ENCODE data around the gene ECHS1.
"Not testable (repeated sequence)": the region's sequence is repeated elsewhere in the genome, so short reads cannot be mapped to it uniquely, and the experiment has no call there.

The ECHS1 gene

DNA sequence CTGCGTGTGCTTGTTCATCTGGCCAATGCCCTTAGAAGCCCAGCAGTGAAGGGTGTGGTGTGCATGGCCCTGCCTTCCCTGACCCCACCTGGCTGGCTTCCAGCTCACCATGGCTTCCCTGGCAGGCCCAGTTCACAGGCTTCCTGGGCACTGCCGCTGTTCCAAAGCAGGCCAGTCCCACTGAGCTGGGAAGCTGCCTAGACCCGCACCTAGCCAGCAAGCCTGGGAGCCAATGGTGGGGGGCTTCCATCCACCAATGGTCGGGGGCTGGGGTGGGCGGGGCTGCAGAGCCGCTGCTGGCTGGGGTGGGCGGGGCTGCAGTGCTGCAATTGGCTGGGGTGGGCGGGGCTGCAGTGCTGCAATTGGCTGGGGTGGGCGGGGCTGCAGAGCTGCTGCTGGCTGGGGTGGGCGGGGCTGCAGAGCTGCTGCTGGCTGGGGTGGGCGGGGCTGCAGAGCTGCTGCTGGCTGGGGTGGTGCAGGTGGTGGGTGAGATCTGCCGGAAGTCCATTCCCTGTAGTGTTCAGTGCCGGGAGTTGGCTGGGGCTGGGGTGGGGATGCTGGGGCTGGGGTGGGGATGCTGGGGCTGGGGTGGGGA, 48.9 kb downstream of the ECHS1 start:
- no peak for DNase-seq (ENCODE audit: low spot score)

DNA sequence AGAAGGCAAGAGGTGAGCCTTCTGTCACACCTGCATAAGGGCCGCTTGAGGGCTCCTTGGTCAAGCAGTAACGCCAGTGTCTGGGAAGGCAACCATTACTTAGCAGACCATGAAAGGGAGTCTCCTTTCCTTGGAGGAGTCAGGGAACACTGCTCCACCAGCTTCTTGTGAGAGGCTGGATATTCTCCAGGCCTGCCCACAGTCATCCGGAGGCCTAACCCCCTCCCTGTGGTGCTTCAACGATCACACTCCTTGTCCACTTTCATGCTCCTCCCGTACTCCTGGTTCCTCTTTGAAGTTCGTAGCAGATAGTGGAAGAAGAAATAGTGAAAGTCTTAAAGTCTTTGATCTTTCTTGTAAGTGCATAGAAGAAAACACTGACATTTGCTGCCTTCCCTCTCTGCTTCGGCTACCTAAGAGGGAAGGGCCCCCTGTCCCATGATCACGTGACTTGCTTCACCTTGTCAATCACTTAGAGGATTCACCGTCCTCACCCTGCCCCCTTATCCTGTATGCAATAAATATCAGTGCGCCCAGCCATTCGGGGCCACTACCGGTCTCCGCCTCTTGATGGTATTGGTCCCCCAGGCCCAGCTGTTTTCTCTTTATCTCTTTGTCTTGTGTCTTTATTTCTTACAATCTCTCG, 51.0 kb downstream of the ECHS1 start:
- not testable (repeated sequence) for DNase-seq (ENCODE audit: low spot score)

DNA sequence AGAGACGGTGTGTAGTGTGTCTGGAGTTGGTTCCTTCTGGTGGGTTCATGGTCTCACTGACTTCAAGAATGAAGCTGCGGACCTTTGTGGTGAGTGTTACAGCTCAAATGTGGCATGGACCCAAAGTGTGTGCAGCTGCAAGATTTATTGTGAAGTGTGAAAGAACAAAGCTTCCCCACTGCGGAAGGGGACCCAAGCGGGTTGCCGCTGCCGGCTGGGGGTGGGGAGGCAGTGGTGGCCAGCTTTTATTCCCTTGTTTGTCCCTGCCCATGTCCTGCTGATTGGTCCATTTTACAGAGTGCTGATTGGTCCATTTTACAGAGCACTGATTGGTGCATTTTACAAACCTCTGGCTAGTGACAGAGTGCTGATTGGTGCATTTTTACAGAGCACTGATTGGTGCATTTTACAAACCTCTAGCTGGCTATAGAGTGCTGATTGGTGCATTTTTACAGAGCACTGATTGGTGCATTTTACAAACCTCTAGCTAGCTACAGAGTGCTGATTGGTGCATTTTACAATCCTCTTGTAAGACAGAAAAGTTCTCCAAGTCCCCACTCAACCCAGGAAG, 52.2 kb downstream of the ECHS1 start:
- not testable (repeated sequence) for DNase-seq (ENCODE audit: low spot score)

DNA sequence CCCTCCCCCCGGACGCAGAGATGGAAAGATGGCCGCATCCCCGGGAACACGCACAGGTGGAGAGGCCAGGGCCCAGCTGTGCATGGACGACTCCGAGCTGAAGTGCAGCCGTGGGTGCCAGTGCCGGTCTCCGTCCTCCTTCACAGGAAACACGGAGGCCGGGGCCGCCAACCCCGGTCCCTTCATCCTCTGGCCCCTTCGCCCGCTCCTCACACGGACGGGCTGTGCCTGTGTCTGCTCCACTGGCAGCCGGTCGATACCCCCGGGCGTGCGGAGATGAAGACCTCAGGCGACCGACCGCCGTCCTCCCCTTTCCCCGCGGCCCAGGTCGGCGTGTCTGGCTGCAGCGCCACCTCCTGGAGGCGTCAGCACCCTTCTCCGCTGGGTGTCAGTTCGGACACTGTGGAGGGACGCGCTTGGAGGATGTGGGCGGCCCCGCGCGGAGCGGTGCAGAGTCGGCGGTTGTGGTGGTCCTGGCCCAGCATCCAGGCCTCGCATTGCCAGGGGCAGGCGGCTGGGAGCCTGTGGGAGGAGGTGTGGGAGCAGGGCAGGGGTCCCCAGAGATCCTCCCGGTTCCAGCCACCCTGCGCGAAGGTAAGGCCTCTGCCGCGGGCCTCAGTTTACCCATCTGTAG, 54.5 kb downstream of the ECHS1 start:
- peak; percentile 66 for DNase-seq (ENCODE audit: low spot score)

DNA sequence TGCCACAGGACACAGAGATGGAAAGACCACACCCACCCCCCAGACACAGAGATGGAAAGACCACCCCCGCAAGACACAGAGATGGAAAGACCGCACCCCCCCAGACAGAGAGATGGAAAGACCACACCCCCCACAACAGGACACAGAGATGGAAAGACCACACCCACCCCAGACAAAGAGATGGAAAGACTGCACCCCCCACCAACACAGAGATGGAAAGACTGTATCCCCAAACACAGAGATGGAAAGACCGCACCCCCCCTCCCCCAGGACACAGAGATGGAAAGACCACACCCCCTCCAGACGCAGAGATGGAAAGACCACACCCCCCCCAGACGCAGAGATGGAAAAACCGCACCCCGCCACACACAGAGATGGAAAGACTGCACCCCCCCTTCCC, 56.4 kb downstream of the ECHS1 start:
- DNase-seq (ENCODE audit: low spot score): no peak

DNA sequence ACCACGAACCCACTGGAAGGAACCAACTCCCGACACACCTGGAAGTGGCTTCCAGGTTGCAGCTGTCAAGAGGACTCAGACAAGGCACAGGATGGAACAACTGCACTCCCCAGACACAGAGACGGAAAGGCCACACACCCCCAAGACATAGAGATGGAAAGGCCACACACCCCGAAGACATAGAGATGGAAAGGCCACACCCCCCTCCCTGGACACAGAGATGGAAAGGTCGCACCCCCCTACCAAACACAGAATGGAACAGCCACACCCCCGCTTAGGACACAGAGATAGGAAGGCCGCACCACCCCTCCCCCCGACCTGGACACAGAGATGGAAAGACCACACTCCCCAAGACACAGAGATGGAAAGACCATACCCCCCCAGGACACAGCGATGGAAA, 56.9 kb downstream of the ECHS1 start:
- no peak for DNase-seq (ENCODE audit: low spot score)

DNA sequence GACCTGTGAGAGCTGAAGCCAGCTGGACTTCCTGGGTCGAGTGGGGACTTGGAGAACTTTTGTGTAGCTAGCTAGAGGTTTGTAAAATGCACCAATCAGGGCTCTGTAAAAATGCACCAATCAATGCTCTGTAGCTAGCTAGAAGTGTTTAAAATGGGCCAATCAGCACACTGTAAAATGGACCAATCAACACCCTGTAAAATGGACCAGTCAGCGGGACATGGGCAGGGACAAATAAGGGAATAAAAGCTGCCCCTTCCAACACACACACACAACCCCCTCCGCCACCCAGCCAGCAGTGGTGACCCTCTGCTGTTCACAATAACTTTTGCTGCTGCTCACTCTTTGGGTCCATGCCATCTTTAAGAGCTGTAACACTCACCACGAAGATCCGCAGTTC, 57.3 kb downstream of the ECHS1 start:
- DNase-seq (ENCODE audit: low spot score): no peak

DNA sequence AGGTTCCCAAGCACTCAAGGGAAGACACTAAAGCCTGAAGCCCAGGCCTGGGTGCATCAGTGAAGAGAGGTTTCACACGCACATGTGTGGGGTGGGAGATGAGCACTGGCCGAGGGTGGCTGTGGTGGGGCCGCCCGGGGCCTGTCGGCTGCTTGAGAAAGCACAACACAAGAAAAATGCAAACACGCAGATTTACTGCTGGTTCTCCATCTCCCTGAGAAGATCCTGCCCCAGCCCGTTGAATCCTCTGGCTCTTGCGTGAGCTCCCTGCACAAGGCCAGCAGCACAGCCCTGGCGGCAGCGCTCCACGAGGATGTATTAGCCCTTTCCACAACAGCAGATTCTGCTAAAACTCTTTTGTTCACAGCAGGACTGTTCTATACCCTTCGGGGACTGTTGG, 58.2 kb downstream of the ECHS1 start:
- no peak for DNase-seq (ENCODE audit: low spot score)

DNA sequence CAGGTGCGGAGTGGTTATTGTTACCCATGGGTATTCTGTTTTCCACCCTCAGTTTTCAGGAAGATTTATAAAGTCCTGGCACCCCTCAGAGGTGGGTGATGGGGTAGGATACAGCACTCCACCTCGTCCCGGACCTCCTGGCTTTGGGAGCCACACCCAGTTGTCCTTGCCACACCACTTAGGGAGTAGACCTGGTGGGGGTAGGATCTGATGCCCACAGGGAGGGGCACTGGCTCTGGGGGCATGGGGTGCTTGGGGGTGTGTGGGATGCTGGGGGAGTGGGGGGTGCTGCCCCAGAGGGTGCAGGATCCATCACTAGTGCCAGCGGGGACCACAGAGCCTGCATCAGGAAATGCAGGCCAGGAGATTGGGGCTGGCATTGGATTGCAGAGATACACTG, 60.0 kb downstream of the ECHS1 start:
- no peak for DNase-seq (ENCODE audit: low spot score)

DNA sequence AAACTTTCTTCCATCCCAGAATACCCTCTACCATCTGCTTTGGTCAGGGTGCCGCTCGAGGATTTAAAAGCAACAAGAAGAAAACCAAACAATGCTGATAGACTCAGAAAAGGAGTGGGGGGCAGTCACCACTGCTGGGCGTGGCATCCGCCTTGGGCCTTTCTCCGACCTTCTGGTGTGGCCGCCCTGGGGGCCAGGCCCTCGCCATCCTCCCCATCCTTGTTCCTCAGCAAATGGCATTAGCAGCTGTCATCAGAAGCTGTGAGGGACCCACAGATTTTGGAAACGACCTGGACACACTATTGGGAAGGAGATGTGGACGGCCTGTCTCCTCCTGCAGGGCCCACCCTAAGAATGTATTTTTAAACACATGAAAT, 60.4 kb downstream of the ECHS1 start:
- no peak for DNase-seq (ENCODE audit: low spot score)

All from left forelimb (tissue), 1 donor.